Heart left ventricle (tissue), 16 donors: ENCODE results near the gene SUFU. TPM values are rescaled to one million over a fixed set of nuclear protein-coding genes. Genes with fewer than 3 reads are reported as not detected.

ENCODE experiments used
- ATAC-seq, 4 donors: fragments of 200-7000 bp; cut with Tn5 transposase; one replicate each; pipeline ENCODE4 v1.9.1; 2020 to 2022; ENCODE audit warnings: moderate library complexity in 4 of 4, mild to moderate bottlenecking in 3 of 4, moderate number of reproducible peaks in 1 of 4
- DNase-seq, 5 donors: peaks; one replicate each; pipeline ENCODE4 v3.0.0-alpha.2; 2020
- H3K27ac ChIP-seq, 12 donors: fragments of 200-600 bp; sonication (generic) in 4 of 12; one replicate each; pipeline versions ENCODE4 v1.5.0 to v1.8.0; 2016 to 2022; ENCODE audit warnings: mild to moderate bottlenecking in 2 of 12
- H3K27me3 ChIP-seq, 9 donors: fragments of 200-600 bp; sonication (generic) in 2 of 9; one replicate each; pipeline versions ENCODE4 v1.5.1 to v1.8.0; 2016 to 2022; ENCODE audit warnings: mild to moderate bottlenecking in 3 of 9
- H3K36me3 ChIP-seq, 9 donors: fragments of 200-600 bp; sonication (generic) in 2 of 9; one replicate each; pipeline versions ENCODE4 v1.5.0 to v1.8.0; 2018 to 2022; ENCODE audit warnings: mild to moderate bottlenecking in 2 of 9
- H3K4me1 ChIP-seq, 12 donors: fragments of 200-600 bp; sonication (generic) in 4 of 12; one replicate each; pipeline versions ENCODE4 v1.5.0 to v1.8.0; 2016 to 2022; ENCODE audit warnings: mild to moderate bottlenecking in 3 of 12
- H3K4me3 ChIP-seq, 12 donors: fragments of 200-600 bp; sonication (generic) in 4 of 12; one replicate each; pipeline versions ENCODE4 v1.5.0 to v1.8.0; 2017 to 2022; ENCODE audit warnings: mild to moderate bottlenecking in 9 of 12, moderate library complexity in 4 of 12
- H3K9me3 ChIP-seq, 12 donors: fragments of 200-600 bp; sonication (generic) in 4 of 12; one replicate each; pipeline versions ENCODE4 v1.5.0 to v1.8.0; 2016 to 2022; ENCODE audit warnings: mild to moderate bottlenecking in 1 of 12
- POLR2A ChIP-seq, 2 donors: fragments of 450-650 bp; IDR thresholded peaks; one replicate each; pipeline ENCODE4 v1.6.1; 2017; ENCODE audit warnings: antibody characterized with exemption in 2 of 2, mild to moderate bottlenecking in 2 of 2, moderate library complexity in 2 of 2
- WGBS, 4 donors: extraction: QIAGEN DNeasy Blood & Tissue Kit in 2 of 4; methylation state at CpG; one replicate each; pipeline versions ENCODE4 v1.1.5 to v1.1.7; 2013 to 2018; 5-methylcytosine and 5-hydroxymethylcytosine counted together
- intact Hi-C, 10 donors: fragments of 100-400 bp; cut with DNase I; formaldehyde crosslinking; loops; one replicate each; pipeline versions ENCODE4 v1.11.1 to v1.14.2; 2022
- polyA plus RNA-seq, 2 donors: library from polyadenylated mRNA; stranded (reverse); fragments of 200-250 nt; gene quantifications; one replicate each; pipeline ENCODE4 v1.2.3, GENCODE V29; 2013
- total RNA-seq, 9 donors: library from RNA; depleted of rRNA in 2 of 9; stranded (reverse); fragments of >200 nt in 2 of 9; fragmentation: NEBNext Ultra II Directional in 3 of 9; extraction: Animal tissue kit (Norgen Biotek cat#: 25700) in 3 of 9; gene quantifications; one replicate each; pipeline versions ENCODE4 v1.1.0 to v1.2.4, GENCODE V29; 2016 to 2023
- TF ChIP-seq, protein P1 (sequence below), 12 donors: fragments of 200-600 bp; sonication (generic) in 4 of 12; IDR thresholded peaks; one replicate each; pipeline versions ENCODE4 v1.5.0 to v1.8.0; 2018 to 2022; ENCODE audit warnings: antibody characterized with exemption in 12 of 12, mild to moderate bottlenecking in 5 of 12
- donor health status: ischemic (EF 13 %, LVEDD 7.1; RV severe dilation, severe dysfunction).
- donor health status: healthy with polysubstance abuse.
- donor health status: DM: no; HTN: yes; CAD: no.
- donor health status: DM: no; HTN: no; CAD: no.
- donor health status: ischemic (EF 25% LVEDD 6.9; RV normal size, moderate dysfunction).
- donor health status: ischemic (EF 25% LVEDD 5.7; RV mildly dilated, moderate dysfunction).
- donor health status: healthy.
- donor health status: DM: yes; HTN: yes; CAD: no.
- donor health status: ischemic (EF 35%, LVEDD 5.7; RV mildly dilated, moderate dysfunction).
- donor health status: nonischemic (EF 11% LVEDD 7.7; RV severe dilation, severe dysfunction).
- donor health status: DM: yes; HTN: yes; CAD: no.
- donor health status: PGD.
- donor health status: ischemic (EF 29% LVEDD 5.4; RV normal size, mild dysfunction).
- donor health status: nonischemic (EF 23%, LVEDD 6.1; RV moderate dilation, normal function).

SUFU gene
- total and polyA plus RNA-seq, 11 donors = 3.7 to 12.7 (median 7.5) TPM

DNA sequence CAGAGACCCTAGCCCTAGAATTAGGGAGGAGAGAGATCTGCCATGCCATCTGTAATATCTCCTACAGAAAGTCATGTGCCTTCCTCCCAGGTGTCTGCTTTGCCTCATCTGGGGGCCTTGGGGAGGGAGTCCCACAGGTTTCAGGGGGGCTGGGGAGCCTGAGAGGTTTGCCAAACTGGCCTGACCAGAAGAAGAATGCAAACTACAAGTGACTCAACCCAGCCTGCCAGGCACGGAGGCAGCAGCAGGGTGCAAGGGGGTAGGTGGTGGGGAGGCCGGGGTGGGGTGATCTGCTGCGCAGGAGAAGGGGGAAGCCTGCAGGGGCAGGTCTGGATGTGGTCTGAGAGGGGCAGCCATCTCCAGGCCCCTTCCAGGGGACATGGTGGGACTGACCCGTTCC is 130.9 kb downstream of the SUFU start:
- Histone ChIP-seq H3K4me3 (no peak overlapping the region), H3K9me3 (no peaks in the 10 kb centered on the region), H3K27me3 (no peaks in the 10 kb centered on the region), H3K27ac (peak overlapping the region in 3 of 12 donors; percentile 12 to 44 (median 24)), H3K4me1 (peaks cover 12 to 59% (median 33%) of the 10 kb centered on the region in 12 donors), H3K36me3 (peaks cover 0 to 14% (median 8%) of the 10 kb centered on the region in 9 donors)
- intact Hi-C loops = no loop called here
- 65 to 77% (median 74%) methylated on average over 4 of the region's 4 CpGs for WGBS, 4 donors
- TF ChIP-seq, protein P1, sequence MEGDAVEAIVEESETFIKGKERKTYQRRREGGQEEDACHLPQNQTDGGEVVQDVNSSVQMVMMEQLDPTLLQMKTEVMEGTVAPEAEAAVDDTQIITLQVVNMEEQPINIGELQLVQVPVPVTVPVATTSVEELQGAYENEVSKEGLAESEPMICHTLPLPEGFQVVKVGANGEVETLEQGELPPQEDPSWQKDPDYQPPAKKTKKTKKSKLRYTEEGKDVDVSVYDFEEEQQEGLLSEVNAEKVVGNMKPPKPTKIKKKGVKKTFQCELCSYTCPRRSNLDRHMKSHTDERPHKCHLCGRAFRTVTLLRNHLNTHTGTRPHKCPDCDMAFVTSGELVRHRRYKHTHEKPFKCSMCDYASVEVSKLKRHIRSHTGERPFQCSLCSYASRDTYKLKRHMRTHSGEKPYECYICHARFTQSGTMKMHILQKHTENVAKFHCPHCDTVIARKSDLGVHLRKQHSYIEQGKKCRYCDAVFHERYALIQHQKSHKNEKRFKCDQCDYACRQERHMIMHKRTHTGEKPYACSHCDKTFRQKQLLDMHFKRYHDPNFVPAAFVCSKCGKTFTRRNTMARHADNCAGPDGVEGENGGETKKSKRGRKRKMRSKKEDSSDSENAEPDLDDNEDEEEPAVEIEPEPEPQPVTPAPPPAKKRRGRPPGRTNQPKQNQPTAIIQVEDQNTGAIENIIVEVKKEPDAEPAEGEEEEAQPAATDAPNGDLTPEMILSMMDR (IDR thresholded peaks at IDR 0.05) = no peak
- no peak for TF ChIP-seq POLR2A (IDR thresholded peaks at IDR 0.05)
- ATAC-seq (no peak), DNase-seq (peak in 3 of 5 donors; percentile 15 to 35 (median 19))

DNA sequence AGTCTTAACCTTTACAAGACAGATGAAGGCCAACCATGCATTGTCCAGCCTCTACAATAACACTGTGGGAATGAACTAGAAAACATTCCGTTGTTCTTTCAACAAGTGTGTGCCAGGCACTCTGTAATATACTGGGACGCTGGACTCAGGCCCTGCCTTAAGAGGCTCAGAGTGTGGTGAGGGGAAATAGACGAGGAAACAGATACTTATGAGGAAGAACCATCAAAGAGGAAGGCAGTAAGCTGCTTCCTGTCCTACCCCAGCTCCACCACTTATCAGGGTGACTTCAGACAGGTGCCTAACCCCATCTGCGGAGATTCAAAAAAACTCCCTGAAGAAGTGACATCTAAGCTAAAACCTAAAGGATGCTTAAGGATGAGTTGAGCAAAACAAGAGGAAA is 131.6 kb downstream of the SUFU start:
- DNase-seq (peak in 2 of 5 donors; percentile 18 to 20), ATAC-seq (peak in 1 of 4 donors; percentile 4)
- intact Hi-C loops = no loop called here
- Histone ChIP-seq H3K27me3 (no peaks in the 10 kb centered on the region), H3K9me3 (no peaks in the 10 kb centered on the region), H3K36me3 (peaks cover 0 to 8% (median 3%) of the 10 kb centered on the region in 9 donors), H3K4me1 (peaks cover 12 to 54% (median 28%) of the 10 kb centered on the region in 12 donors), H3K4me3 (no peak overlapping the region), H3K27ac (peak overlapping the region in 1 of 12 donors; percentile 44)
- TF ChIP-seq, protein P1 (IDR thresholded peaks at IDR 0.05) = no peak
- no peak for TF ChIP-seq POLR2A (IDR thresholded peaks at IDR 0.05)
- WGBS, 4 donors = 27 to 39% (median 36%) methylated on average over 4 of the region's 4 CpGs

DNA sequence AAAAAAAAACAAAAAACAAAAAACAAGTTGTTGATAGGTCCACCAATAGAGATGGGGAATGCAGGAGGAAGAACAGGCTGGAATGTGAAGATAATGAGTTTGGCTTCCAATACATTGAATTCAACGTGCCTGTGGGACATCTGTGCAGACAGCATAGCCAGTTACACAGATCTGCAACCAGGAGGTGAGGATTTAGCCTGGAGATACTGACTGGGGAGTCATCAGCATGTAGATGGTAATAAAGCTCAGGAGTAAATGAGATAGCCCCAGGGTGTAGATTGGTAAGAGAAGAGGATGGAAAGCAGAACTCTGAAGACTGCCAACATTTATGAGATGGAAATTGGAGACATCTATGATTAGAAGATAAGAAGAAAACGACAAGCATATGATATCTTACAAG is 135.8 kb downstream of the SUFU start:
- no peaks in the 10 kb centered on the region for H3K9me3 ChIP-seq
- TF ChIP-seq POLR2A (IDR thresholded peaks at IDR 0.05) = no peak
- TF ChIP-seq, protein P1 (IDR thresholded peaks at IDR 0.05) = no peak
- no peaks in the 10 kb centered on the region for H3K36me3 ChIP-seq
- no peak overlapping the region for H3K27ac ChIP-seq
- H3K4me3 ChIP-seq = no peak overlapping the region
- 9 to 23% (median 15%) methylated on average over 2 of the region's 2 CpGs for WGBS, 4 donors
- DNase-seq (peak in 1 of 5 donors; percentile 3), ATAC-seq (no peak)
- intact Hi-C loops = no loop called here
- H3K27me3 ChIP-seq = no peaks in the 10 kb centered on the region
- H3K4me1 ChIP-seq = peaks cover 0 to 20% (median 4%) of the 10 kb centered on the region in 12 donors

DNA sequence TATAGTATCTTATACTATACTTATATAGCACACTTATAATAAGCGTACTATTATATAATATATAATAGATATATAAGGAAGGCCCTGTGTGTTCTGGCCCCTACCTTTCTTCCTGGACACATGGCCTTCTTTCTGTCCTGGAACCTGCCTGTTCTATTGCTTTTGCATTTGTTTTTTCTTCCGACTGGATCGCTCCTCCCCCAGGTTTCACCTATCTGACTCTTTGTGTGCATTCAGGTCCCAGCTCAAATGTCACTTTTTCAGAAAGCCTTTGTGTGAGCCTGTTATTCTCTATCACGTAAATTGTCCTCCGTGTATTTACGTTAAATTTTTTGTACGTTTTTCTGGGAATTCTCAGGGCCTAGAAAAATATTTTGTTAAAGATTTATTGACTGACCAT is 137.6 kb downstream of the SUFU start:
- peak overlapping the region; percentile 86 to 100 (median 98) for H3K27ac ChIP-seq
- peak overlapping the region; percentile 45 to 97 (median 86) for H3K4me3 ChIP-seq
- 21 to 36% (median 33%) methylated on average over 7 of the region's 7 CpGs for WGBS, 4 donors
- no peaks in the 10 kb centered on the region for H3K27me3 ChIP-seq
- H3K4me1 ChIP-seq = peaks cover 0 to 15% (median 4%) of the 10 kb centered on the region in 12 donors
- no peaks in the 10 kb centered on the region for H3K36me3 ChIP-seq
- intact Hi-C loops = loop anchor here in 6 of 10 donors (5.0 to 10.0 kb wide), 4 partner anchors 44 to 143 kb away; partner anchors contain the start of genes ACTR1A (in 2 of the 6), SUFU (in 2 of the 6), ARL3 (in 1 of the 6) and SFXN2 (in 1 of the 6)
- TF ChIP-seq POLR2A (IDR thresholded peaks at IDR 0.05) = no peak
- TF ChIP-seq, protein P1 (IDR thresholded peaks at IDR 0.05) = no peak
- DNase-seq (peak in 1 of 5 donors; percentile 11), ATAC-seq (no peak)
- no peaks in the 10 kb centered on the region for H3K9me3 ChIP-seq
